HG02884 (cell line): ENCODE data around the gene TYW3.
"Not testable (repeated sequence)": the region's sequence is repeated elsewhere in the genome, so short reads cannot be mapped to it uniquely, and the experiment has no call there.

Source experiments
- ATAC-seq: cut with Tn5 transposase; IDR thresholded peaks from one replicate; pipeline ENCODE4 v1.9.1; 2021; ENCODE audit warnings: mild to moderate bottlenecking, moderate library complexity; ENCODE audit not compliant: unreplicated experiment

Gene TYW3

GRCh38 chr1:74731399-74732052 is 1.4 kb upstream of the TYW3 start:
- ATAC-seq, result no peak

GRCh38 chr1:74732071-74732946 is 643 bp upstream of the TYW3 start:
- ATAC-seq, result peak; percentile 7

- peak; percentile 49 for ATAC-seq
Observed at GRCh38 chr1:74733604-74734484, 892 bp downstream of the TYW3 start.

GRCh38 chr1:74737333-74737732 is 4.4 kb downstream of the TYW3 start:
- no peak for ATAC-seq

GRCh38 chr1:74740307-74740980 is 7.5 kb downstream of the TYW3 start:
- not testable (repeated sequence) for ATAC-seq

- not testable (repeated sequence) for ATAC-seq
Observed at GRCh38 chr1:74745247-74745646, 12.3 kb downstream of the TYW3 start.

GRCh38 chr1:74748960-74749359 is 16.0 kb downstream of the TYW3 start:
- ATAC-seq, result no peak

- no peak for ATAC-seq
Observed at GRCh38 chr1:74753104-74753503, 20.2 kb downstream of the TYW3 start.

- ATAC-seq, result no peak
Observed at GRCh38 chr1:74755475-74755874, 22.5 kb downstream of the TYW3 start.

GRCh38 chr1:74756650-74757049 is 23.7 kb downstream of the TYW3 start:
- ATAC-seq, result not testable (repeated sequence)

- ATAC-seq, result no peak
Observed at GRCh38 chr1:74763807-74764206, 30.9 kb downstream of the TYW3 start.

- no peak for ATAC-seq
Observed at GRCh38 chr1:74766579-74766978, 33.6 kb downstream of the TYW3 start.

GRCh38 chr1:74767490-74767889 is 34.5 kb downstream of the TYW3 start:
- ATAC-seq, result peak; percentile 54

- ATAC-seq, result peak; percentile 75
Observed at GRCh38 chr1:74771913-74772515, 39.1 kb downstream of the TYW3 start.

GRCh38 chr1:74772945-74773344 is 40.0 kb downstream of the TYW3 start:
- ATAC-seq, result no peak

- ATAC-seq, result no peak
Observed at GRCh38 chr1:74773582-74773981, 40.6 kb downstream of the TYW3 start.

- no peak for ATAC-seq
Observed at GRCh38 chr1:74775735-74776134, 42.8 kb downstream of the TYW3 start.

GRCh38 chr1:74777525-74777924 is 44.6 kb downstream of the TYW3 start:
- ATAC-seq, result no peak

- ATAC-seq, result no peak
Observed at GRCh38 chr1:74779750-74780149, 46.8 kb downstream of the TYW3 start.

- ATAC-seq, result no peak
Observed at GRCh38 chr1:74780594-74780993, 47.6 kb downstream of the TYW3 start.
